ENCODE data around the gene GLB1L3.

DNA sequence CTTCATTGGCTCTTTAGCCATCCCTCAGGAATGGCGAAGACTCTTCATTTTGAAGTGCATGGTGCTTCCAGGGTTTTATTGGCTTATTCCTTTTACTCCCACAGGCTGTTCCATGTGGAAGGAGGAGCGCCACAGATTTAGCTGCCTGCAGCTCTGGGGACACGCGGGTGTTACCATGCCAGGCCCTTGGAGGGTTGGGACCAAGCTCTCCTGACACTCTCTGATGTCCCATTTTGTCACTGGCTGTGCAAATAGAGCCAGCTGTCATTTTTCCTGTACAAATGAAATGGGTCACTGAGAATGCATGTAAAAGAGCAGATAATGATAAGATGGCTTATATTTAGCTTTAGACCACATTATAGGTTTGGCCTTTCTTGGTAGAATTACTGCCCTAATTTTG lies 32.3 kb upstream of the GLB1L3 start:
- TF ChIP-seq, protein P1, sequence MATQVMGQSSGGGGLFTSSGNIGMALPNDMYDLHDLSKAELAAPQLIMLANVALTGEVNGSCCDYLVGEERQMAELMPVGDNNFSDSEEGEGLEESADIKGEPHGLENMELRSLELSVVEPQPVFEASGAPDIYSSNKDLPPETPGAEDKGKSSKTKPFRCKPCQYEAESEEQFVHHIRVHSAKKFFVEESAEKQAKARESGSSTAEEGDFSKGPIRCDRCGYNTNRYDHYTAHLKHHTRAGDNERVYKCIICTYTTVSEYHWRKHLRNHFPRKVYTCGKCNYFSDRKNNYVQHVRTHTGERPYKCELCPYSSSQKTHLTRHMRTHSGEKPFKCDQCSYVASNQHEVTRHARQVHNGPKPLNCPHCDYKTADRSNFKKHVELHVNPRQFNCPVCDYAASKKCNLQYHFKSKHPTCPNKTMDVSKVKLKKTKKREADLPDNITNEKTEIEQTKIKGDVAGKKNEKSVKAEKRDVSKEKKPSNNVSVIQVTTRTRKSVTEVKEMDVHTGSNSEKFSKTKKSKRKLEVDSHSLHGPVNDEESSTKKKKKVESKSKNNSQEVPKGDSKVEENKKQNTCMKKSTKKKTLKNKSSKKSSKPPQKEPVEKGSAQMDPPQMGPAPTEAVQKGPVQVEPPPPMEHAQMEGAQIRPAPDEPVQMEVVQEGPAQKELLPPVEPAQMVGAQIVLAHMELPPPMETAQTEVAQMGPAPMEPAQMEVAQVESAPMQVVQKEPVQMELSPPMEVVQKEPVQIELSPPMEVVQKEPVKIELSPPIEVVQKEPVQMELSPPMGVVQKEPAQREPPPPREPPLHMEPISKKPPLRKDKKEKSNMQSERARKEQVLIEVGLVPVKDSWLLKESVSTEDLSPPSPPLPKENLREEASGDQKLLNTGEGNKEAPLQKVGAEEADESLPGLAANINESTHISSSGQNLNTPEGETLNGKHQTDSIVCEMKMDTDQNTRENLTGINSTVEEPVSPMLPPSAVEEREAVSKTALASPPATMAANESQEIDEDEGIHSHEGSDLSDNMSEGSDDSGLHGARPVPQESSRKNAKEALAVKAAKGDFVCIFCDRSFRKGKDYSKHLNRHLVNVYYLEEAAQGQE (IDR thresholded peaks at IDR 0.05; ENCODE audit: low read depth) = no peak
- TF ChIP-seq EGR1 (IDR thresholded peaks at IDR 0.05) (no peak), EP300 (IDR thresholded peaks at IDR 0.05; ENCODE audit: borderline replicate concordance) (no peak), NFIC (IDR thresholded peaks at IDR 0.05) (no peak), TAF1 (IDR thresholded peaks at IDR 0.05; ENCODE audit: low read depth) (no peak), YY1 (IDR thresholded peaks at IDR 0.05; ENCODE audit: low read depth) (no peak), CREB1 (IDR thresholded peaks at IDR 0.05; ENCODE audit: low read depth) (no peak), ZBTB7A (IDR thresholded peaks at IDR 0.05; ENCODE audit: low read depth) (no peak), RAD21 (IDR thresholded peaks at IDR 0.05; ENCODE audit: low read depth) (no peak)

Measured in Ishikawa (cell line).